GM12865 (cell line): ENCODE measurements around the gene PPARA.

Source experiments
- DNase-seq: peaks from one replicate; pipeline ENCODE4 v3.0.0; 2010; ENCODE audit warnings: low read depth
- H3K4me3 ChIP-seq: 2 replicates; pipeline ENCODE4 v1.5.1; 2011; ENCODE audit warnings: mild to moderate bottlenecking, low read depth, low read length, control low read depth
- CTCF ChIP-seq: IDR thresholded peaks from 2 replicates; pipeline ENCODE4 v1.5.1; 2011; ENCODE audit warnings: low read length, control low read depth, low read depth, inconsistent platforms; ENCODE audit not compliant: insufficient read depth; ENCODE audit errors: missing control alignments

The PPARA gene

GRCh38 chr22:46267431-46268279 lies 117.3 kb downstream of the PPARA start, which contains the start of gene TTC38:
TTC38 (plus strand) TSS chr22:46268008; CDS start chr22:46268040, 32 bp downstream.
- no peak for TF ChIP-seq CTCF
- DNase-seq = peak; percentile 79
- peak within 1 kb of the TSS; percentile 90 for H3K4me3 ChIP-seq

- no peak for DNase-seq
- no peak for TF ChIP-seq CTCF
- H3K4me3 ChIP-seq = no peak overlapping the region
Observed at GRCh38 chr22:46269564-46269963, 119.2 kb downstream of the PPARA start.

GRCh38 chr22:46272196-46272595 lies 121.9 kb downstream of the PPARA start:
- DNase-seq = no peak
- TF ChIP-seq CTCF = no peak
- H3K4me3 ChIP-seq = no peak overlapping the region

- no peak overlapping the region for H3K4me3 ChIP-seq
- TF ChIP-seq CTCF = no peak
- DNase-seq = no peak
Observed at GRCh38 chr22:46272762-46273431, 122.6 kb downstream of the PPARA start.

GRCh38 chr22:46273432-46274148 lies 123.3 kb downstream of the PPARA start:
- TF ChIP-seq CTCF = no peak
- no peak overlapping the region for H3K4me3 ChIP-seq
- DNase-seq = no peak

GRCh38 chr22:46274381-46274780 lies 124.1 kb downstream of the PPARA start:
- TF ChIP-seq CTCF = no peak
- no peak for DNase-seq
- H3K4me3 ChIP-seq = no peak overlapping the region
